Mucosa of stomach (tissue), 1 donor: ENCODE results near the gene TMEM154.

Experiments
- H3K27me3 ChIP-seq: one replicate; pipeline ENCODE4 v1.7.0; 2013; ENCODE audit warnings: mild to moderate bottlenecking, low read length; ENCODE audit not compliant: control insufficient read depth, insufficient read depth
- H3K36me3 ChIP-seq: one replicate; pipeline ENCODE4 v1.7.0; 2013; ENCODE audit warnings: low read length; ENCODE audit not compliant: control insufficient read depth, insufficient read depth
- H3K4me1 ChIP-seq: one replicate; pipeline ENCODE4 v1.7.0; 2013; ENCODE audit warnings: mild to moderate bottlenecking, low read length; ENCODE audit not compliant: control insufficient read depth, insufficient read depth
- H3K4me3 ChIP-seq: one replicate; pipeline ENCODE4 v1.7.0; 2013; ENCODE audit warnings: low read length
- H3K9ac ChIP-seq: one replicate; pipeline ENCODE4 v1.7.0; 2013; ENCODE audit warnings: mild to moderate bottlenecking, low read length, moderate library complexity
- H3K9me3 ChIP-seq: one replicate; pipeline ENCODE4 v1.7.0; 2013; ENCODE audit warnings: mild to moderate bottlenecking, low read length, moderate library complexity; ENCODE audit not compliant: control insufficient read depth
- donor health status: Pancreatic carcinoma.

TMEM154 gene

DNA sequence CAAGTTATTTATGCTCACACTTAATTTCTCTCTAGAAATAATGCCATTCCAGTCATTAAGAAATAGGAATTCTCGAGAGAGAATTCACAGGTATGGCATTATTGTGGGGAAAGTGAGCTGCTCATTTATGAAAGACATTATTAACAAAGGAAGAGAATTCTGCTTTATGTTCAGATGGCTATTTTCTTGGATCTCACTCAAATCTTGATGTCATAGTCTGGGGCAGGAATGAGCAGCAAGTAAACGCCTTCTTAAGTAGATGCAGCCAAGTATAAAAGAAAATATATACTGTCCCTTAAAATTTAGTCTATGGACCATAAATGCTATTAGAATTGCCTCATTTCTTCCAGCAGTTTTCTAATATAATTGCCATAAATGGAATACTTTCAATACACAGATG lies 85.7 kb downstream of the TMEM154 start:
- H3K36me3 ChIP-seq = no peaks in the 10 kb centered on the region
- H3K27me3 ChIP-seq = no peaks in the 10 kb centered on the region

DNA sequence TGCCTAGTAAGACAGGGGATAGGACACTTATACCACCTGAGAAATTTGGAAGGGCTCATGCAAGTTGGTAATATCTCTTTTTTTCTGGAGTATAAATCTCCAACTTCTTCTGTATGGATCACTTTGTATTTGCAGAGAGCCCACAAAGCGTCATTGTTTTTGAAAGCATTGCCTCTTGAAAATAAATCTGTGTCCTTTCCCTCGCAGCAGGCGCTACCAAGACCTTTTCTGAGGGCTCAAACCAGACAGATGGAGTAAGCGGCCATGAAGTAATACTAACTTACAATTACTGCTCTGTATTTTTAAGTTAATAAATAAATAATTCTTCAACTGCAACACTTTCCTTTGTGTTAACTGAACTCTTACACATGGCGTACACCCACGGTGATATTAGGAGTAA lies 87.9 kb downstream of the TMEM154 start:
- Histone ChIP-seq H3K36me3 (no peaks in the 10 kb centered on the region), H3K4me1 (peaks cover 5% of the 10 kb centered on the region), H3K9ac (no peak overlapping the region)

More for the DNA sequence above, 85.7 kb downstream of the TMEM154 start:
- Histone ChIP-seq H3K4me1 (no peaks in the 10 kb centered on the region), H3K9ac (no peak overlapping the region), H3K9me3 (no peaks in the 10 kb centered on the region), H3K4me3 (no peak overlapping the region)

DNA sequence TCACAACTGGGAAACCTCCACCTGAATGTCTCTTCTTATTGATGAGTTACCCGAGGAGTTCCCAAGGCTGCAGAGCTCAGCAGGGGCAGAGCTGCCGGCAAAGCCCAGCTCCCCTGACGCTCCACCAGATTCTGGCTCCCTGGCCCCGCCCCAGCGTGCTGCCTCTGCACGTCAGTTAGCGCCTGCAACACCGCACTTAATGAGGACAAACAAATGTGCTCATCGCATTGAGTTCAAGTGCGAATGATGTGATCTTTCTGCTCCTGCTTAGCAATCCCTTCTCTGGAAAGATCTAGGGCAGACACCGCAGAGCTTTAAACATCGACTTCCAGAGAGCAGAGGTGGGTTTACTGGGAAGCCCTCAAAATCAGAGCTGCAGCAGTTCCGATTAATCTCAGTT lies 88.4 kb downstream of the TMEM154 start:
- Histone ChIP-seq H3K9me3 (no peaks in the 10 kb centered on the region), H3K36me3 (no peaks in the 10 kb centered on the region), H3K4me1 (peaks cover 10% of the 10 kb centered on the region), H3K9ac (no peak overlapping the region), H3K4me3 (no peak overlapping the region), H3K27me3 (no peaks in the 10 kb centered on the region)

More for the DNA sequence above, 87.9 kb downstream of the TMEM154 start:
- H3K4me3 ChIP-seq = no peak overlapping the region
- H3K9me3 ChIP-seq = no peaks in the 10 kb centered on the region
- no peaks in the 10 kb centered on the region for H3K27me3 ChIP-seq

DNA sequence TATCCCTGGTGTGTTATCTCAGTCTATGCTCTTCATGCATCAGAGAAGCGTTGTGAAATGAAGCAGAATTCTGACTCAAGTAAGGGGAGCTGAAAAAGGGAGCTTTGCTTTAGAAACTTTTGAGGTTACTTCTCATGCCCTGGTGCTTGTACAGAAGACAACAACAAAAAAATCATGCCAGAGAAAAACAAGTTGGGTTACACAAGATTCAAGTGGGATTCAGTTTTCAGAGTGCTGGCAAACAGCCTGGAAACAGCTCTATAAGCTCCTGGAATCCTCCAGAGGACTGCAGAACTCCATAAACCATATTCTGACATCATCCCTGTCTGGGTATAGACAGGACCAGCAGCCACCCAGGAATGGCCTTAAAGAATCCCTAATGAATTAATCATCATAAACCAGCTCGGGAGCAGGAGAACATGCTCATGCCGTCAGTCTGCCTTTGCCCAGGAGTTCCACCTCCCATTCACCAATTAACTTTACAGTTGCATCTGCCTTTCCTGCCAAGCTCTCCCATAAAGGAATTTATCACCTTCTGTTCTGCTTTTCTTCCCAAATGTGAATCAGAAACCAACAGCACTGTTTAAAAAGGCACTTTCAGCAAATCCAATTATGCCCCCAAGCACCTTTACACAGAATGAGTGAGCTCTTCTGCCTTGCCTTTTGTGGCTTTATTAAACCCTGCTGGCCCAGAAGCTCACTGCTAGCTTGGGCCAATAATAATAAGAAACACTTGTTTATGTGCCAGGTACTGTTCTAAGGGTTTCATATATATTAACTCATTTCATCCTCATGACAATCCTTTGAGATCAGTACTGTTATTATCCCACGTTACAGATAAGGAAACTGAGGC lies 89.4 kb downstream of the TMEM154 start:
- H3K9ac ChIP-seq = no peak overlapping the region
- H3K27me3 ChIP-seq = no peaks in the 10 kb centered on the region
- H3K4me3 ChIP-seq = no peak overlapping the region
- peaks cover 13% of the 10 kb centered on the region for H3K4me1 ChIP-seq
- no peaks in the 10 kb centered on the region for H3K36me3 ChIP-seq
- no peaks in the 10 kb centered on the region for H3K9me3 ChIP-seq

DNA sequence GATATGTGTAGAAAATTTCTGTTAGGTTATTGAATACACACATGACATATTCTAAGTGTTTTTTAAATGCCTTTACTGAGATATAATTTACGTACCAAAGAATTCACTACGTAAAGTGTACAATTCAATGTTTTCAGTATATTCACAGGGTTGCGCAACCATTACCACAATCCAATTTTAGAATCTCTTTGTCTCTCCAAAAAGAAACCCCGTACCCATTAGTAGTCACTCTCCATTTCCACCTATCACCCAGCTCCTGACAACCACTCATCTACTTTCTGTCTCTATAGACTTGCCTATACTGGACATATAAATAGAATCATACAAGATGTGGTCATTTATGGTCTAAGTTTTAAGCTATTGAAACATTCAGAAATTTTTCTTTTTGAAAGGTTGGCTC lies 90.9 kb downstream of the TMEM154 start:
- Histone ChIP-seq H3K27me3 (no peaks in the 10 kb centered on the region), H3K9me3 (no peaks in the 10 kb centered on the region), H3K4me1 (peaks cover 13% of the 10 kb centered on the region), H3K36me3 (no peaks in the 10 kb centered on the region), H3K4me3 (no peak overlapping the region), H3K9ac (no peak overlapping the region)

DNA sequence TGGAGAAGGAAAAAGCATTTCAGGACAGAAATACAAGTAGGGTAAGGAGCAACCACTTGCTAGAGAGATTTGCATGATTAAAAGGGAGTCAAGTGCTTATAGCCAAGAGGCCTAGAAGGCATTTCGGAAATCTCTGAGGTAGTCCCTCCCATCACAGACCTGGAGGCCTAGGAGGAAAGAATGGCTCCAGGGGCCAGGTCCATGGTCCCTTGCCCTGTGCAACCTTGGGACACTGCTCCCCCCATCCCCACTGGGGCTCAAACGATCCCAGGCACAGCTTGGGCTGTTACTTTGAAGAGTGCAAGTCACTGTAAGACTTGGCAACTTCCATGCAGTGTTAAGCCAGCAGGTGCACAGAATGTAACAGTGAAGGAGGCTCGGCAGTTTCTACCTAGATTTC lies 92.7 kb downstream of the TMEM154 start:
- Histone ChIP-seq H3K4me1 (peaks cover 13% of the 10 kb centered on the region), H3K4me3 (no peak overlapping the region), H3K27me3 (no peaks in the 10 kb centered on the region), H3K9ac (no peak overlapping the region), H3K36me3 (no peaks in the 10 kb centered on the region), H3K9me3 (no peaks in the 10 kb centered on the region)

DNA sequence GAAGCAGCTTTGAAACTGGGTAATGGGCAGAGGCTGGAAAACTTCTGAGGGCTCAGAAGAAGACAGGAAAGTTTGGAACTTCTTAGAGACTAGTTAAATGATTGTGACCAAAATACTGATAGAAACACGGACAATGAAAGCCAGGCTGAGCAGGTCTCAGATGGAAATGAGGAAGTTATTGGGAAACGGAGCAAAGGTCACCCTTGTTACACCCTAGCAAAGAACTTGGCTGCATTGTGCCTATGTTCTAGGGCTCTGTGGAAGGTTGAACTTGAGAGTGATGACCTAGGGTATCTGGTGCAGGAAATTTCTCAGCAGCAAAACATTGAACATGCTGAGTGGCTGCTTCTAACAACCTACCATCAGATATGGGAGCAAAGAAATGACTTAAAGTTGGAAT lies 93.1 kb downstream of the TMEM154 start:
- Histone ChIP-seq H3K9me3 (no peaks in the 10 kb centered on the region), H3K4me1 (peaks cover 13% of the 10 kb centered on the region), H3K9ac (no peak overlapping the region), H3K4me3 (no peak overlapping the region), H3K27me3 (no peaks in the 10 kb centered on the region), H3K36me3 (no peaks in the 10 kb centered on the region)

DNA sequence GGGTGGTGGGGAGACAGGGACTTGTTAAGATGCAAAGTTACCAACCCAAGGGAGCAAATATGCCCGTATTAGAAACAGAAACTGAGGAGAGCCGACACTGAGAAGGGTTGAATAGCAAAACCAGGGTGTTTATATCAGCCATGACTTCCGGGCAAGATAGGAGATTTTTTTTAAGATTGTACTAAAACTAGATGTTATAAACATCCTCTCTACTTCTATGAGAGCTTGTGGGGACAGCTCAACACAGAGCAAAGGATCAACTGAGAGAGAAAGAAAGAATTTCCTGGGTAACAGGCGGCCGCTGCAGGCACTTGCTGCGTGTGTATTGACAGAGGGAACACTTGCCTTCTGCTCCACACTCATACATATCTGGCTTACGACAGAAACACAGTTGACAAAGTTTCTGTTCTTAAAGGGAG lies 94.8 kb downstream of the TMEM154 start:
- Histone ChIP-seq H3K4me1 (peaks cover 13% of the 10 kb centered on the region), H3K9ac (no peak overlapping the region), H3K36me3 (no peaks in the 10 kb centered on the region), H3K9me3 (no peaks in the 10 kb centered on the region), H3K4me3 (no peak overlapping the region), H3K27me3 (no peaks in the 10 kb centered on the region)

DNA sequence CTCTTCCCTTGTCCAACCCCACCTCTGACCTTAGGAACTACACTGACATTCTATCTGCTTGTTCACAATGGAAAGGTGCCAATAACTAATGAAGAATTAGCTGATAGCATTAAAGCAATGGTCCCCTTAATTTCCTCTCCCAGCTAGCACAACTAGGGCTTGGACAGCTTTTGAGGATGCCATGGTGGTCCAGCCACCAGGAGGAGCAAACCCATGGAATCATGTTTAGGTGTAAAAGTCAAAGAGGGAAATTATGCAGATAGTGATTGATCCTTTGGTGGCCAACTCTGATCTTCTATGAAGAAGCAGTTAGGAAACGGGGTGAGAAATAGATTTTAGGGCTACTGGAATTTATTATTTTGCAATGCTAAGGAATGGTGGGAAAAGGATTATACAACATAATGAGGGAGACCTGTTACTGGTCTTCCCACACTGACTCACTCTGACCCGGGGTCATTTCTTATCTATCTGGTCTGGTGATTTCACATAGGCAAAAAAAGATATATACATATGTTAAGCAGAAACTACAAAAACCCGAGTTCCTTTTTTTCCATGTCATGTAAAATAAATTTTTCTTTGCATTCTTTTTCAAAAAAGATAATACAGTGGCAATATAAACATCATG lies 98.1 kb downstream of the TMEM154 start:
- no peaks in the 10 kb centered on the region for H3K36me3 ChIP-seq
- H3K4me1 ChIP-seq = peaks cover 6% of the 10 kb centered on the region
- no peaks in the 10 kb centered on the region for H3K9me3 ChIP-seq
- no peak overlapping the region for H3K4me3 ChIP-seq
- H3K27me3 ChIP-seq = no peaks in the 10 kb centered on the region
- no peak overlapping the region for H3K9ac ChIP-seq

DNA sequence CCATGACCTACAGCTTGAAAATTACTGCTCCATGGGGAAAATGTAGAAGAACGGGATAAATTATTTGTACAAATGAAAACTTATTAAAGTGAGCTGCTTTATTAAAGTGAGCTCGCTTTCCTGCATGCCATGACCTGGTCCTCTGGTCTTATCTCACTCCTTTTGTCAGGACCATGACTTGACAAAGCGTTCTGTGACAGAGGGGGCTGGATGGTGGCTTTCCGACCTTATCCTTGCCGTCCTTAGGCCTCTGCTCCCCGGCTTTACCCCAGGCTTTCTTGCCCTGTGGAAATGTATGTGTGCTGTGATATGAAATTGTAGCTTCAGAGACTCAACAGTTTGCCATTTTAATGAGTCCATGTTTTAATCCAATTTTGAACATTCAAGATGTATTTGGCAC lies 99.9 kb downstream of the TMEM154 start:
- no peaks in the 10 kb centered on the region for H3K4me1 ChIP-seq
- no peaks in the 10 kb centered on the region for H3K9me3 ChIP-seq
- no peak overlapping the region for H3K9ac ChIP-seq
- H3K4me3 ChIP-seq = no peak overlapping the region
- no peaks in the 10 kb centered on the region for H3K36me3 ChIP-seq
- no peaks in the 10 kb centered on the region for H3K27me3 ChIP-seq

DNA sequence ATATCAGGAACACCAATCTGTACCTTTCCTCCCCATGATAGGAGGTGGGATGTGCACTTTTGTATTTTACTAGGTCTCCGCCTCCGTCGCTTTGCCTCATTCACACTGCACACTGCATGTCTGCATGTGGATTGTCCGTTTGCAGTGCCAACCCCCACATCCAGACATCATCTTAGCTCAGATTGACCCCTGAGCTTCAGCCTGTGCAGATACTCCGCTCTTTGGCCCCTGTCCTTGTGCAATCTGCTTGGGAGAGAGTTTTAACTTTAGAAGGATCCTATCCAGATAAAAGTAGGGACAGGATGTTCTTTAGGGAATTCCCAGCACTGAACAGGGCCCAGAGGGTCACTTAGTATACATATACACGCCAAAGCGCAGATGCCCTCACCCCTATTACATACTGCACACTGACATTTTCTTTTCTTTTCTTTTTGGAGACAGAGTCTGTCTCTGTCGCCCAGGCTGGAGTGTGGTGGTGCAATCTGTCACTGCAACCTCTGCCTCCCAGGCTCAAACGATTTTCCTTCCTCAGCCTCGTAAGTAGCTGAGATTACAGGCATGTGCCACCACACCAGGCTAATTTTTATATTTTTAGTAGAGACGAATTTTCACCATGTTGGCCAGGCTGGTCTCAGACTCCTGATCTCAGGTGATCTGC lies 100.6 kb downstream of the TMEM154 start:
- no peaks in the 10 kb centered on the region for H3K4me1 ChIP-seq
- no peaks in the 10 kb centered on the region for H3K27me3 ChIP-seq
- no peaks in the 10 kb centered on the region for H3K36me3 ChIP-seq
- H3K9me3 ChIP-seq = no peaks in the 10 kb centered on the region
- H3K9ac ChIP-seq = no peak overlapping the region
- H3K4me3 ChIP-seq = no peak overlapping the region

DNA sequence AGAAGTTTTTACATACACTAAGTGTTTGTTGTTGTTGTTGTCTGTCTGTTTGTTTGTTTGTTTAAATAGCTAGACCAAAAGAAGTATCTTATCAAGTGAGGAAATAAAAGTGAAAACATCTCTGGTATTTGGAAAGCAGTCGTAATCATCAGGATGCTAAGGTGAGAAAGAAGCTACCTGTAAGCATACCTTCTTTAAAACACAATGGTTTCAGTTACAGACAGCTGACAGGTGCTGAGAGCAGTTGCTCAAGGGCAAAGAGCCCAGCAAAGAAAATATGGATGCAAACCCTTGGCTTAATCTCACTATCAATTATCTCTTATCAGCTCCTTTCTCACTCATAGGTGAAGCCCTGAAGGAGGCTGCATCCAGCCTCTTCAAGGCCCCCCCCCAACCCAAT lies 101.1 kb downstream of the TMEM154 start:
- Histone ChIP-seq H3K9ac (no peak overlapping the region), H3K27me3 (no peaks in the 10 kb centered on the region)

More for the DNA sequence above, 101.1 kb downstream of the TMEM154 start:
- H3K4me3 ChIP-seq = no peak overlapping the region
- no peaks in the 10 kb centered on the region for H3K4me1 ChIP-seq
- H3K9me3 ChIP-seq = no peaks in the 10 kb centered on the region
- no peaks in the 10 kb centered on the region for H3K36me3 ChIP-seq
